GM19238 (cell line): ENCODE results near the gene LBHD2.

Experiments used
- DNase-seq: peaks from one replicate; pipeline ENCODE4 v3.0.0; 2011; ENCODE audit warnings: low spot score; ENCODE audit not compliant: insufficient read length

LBHD2 gene

GRCh38 chr14:103130017-103130764 lies 46.2 kb downstream of the LBHD2 start:
- no peak for DNase-seq

GRCh38 chr14:103130965-103131364 lies 47.0 kb downstream of the LBHD2 start:
- DNase-seq, result no peak

DNA sequence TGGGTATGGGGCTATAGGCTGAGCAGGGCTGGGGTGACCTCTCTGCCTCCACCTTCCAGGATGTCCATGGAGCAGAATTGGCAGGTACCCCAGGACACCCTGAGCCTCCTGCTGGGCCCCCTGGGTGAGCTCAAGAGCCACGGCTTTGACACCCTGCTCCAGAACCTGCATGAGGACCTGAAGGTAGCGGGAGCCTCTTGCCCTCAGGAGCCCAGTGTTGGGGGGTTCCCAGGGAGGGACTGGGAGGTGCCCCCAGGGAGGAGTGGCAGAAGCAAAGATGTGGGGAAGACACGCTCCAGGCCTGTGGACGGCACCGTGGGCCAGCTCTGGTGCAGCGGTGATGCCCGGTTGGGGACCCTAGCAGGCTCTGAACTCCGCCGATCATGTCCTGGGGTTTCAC lies 47.6 kb downstream of the LBHD2 start:
- no peak for DNase-seq

GRCh38 chr14:103132381-103133209 lies 48.6 kb downstream of the LBHD2 start:
- DNase-seq, result no peak

DNA sequence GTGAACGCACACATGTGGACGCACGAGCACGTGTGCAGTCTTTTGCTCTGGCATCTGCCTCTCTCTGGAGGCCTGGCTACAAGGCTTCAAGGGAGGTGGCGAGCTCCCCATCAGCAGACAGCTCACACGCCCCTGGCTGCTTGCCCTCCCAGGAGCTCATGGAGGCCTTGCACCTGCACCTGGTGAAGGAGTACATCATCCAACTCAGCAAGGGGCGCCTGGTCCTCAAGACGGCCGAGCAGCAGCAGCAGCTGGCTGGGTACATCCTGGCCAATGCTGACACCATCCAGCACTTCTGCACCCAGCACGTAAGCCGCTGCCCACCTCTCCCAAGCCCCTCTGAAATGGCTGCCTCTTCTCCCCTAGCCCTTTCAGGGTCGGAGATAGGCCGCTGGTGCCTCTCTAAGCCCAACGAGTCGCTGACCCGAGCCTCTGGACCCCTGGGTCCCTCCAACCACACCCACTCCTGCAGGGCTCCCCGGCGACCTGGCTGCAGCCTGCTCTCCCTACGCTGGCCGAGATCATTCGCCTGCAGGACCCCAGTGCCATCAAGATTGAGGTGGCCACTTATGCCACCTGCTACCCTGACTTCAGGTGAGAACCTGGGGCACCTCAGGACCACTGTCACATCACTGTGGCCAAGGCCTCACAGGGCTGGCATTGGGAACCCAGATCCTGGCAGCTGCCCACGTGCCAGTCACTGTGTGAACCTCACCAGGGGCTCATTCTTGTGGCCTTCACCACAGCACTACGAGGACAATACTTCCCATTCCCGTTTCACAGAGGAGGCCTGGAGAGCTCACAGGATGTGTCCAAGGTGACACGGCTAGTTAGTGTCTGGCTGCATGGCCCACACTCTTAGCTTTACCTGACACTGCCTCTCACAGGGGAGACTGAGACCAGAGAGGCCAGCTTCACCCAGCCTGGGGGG lies 49.5 kb downstream of the LBHD2 start:
- DNase-seq, result no peak

- no peak for DNase-seq
These were observed 50.4 kb downstream of the LBHD2 start for GRCh38 chr14:103134405-103134804.

- no peak for DNase-seq
These were observed 50.9 kb downstream of the LBHD2 start for GRCh38 chr14:103134919-103135318.

GRCh38 chr14:103135333-103136260 lies 51.6 kb downstream of the LBHD2 start:
- DNase-seq, result no peak

- DNase-seq, result no peak
These were observed 52.6 kb downstream of the LBHD2 start for GRCh38 chr14:103136388-103137271.

GRCh38 chr14:103137689-103138300 lies 53.8 kb downstream of the LBHD2 start:
- DNase-seq, result no peak

- no peak for DNase-seq
These were observed 54.5 kb downstream of the LBHD2 start for GRCh38 chr14:103138301-103139131.

GRCh38 chr14:103139132-103140025 lies 55.4 kb downstream of the LBHD2 start:
- no peak for DNase-seq
